WTC11 (cell line): ENCODE results near the gene GADD45GIP1. TPM values are rescaled to one million over a fixed set of nuclear protein-coding genes. Genes with fewer than 3 reads are reported as not detected.
"Not testable (repeated sequence)": the region's sequence is repeated elsewhere in the genome, so short reads cannot be mapped to it uniquely, and the experiment has no call there.

Experiments
- ATAC-seq: fragments of 200-7000 bp; cut with Tn5 transposase; 2 replicates; pipeline ENCODE4 v1.10.0; 2021; ENCODE audit warnings: mild to moderate bottlenecking, moderate library complexity
- CTCF ChIA-PET: fragments of 300-600 bp; sonication (Branson Sonifier 250); formaldehyde crosslinking; loops from one replicate; lab custom pipeline; 2021; ENCODE audit warnings: antibody characterized with exemption; lab: Charles Lee
- POLR2A ChIA-PET: fragments of 350-600 bp; sonication (Branson Sonifier 250); formaldehyde crosslinking; loops from one replicate; lab custom pipeline; 2021; ENCODE audit warnings: antibody characterized with exemption; lab: Charles Lee
- DNase-seq: peaks from one replicate; pipeline ENCODE4 v3.0.0; 2021; ENCODE audit warnings: low spot score
- H3K27ac Mint-ChIP-seq: 2 replicates; pipeline ENCODE4 v1.8.0; 2021; ENCODE audit warnings: mixed read lengths
- H3K27me3 Mint-ChIP-seq: 2 replicates; pipeline ENCODE4 v1.8.0; 2021; ENCODE audit warnings: low read depth, mild to moderate bottlenecking, moderate library complexity, mixed read lengths
- H3K36me3 Mint-ChIP-seq: 2 replicates; pipeline ENCODE4 v1.8.0; 2021; ENCODE audit warnings: mixed read lengths
- H3K4me1 Mint-ChIP-seq: 2 replicates; pipeline ENCODE4 v1.8.0; 2022; ENCODE audit warnings: mixed read lengths
- H3K4me3 Mint-ChIP-seq: 2 replicates; pipeline ENCODE4 v1.8.0; 2021; ENCODE audit warnings: mild to moderate bottlenecking, moderate library complexity, mixed read lengths
- H3K9me3 Mint-ChIP-seq: 2 replicates; pipeline ENCODE4 v1.8.0; 2021; ENCODE audit warnings: mixed read lengths
- ATF2 ChIP-seq: sonication (generic); formaldehyde crosslinking; IDR thresholded peaks from 2 replicates; pipeline ENCODE4 v1.8.1; 2022; ENCODE audit warnings: low read depth, missing genetic modification reagents, borderline replicate concordance
- ATF3 ChIP-seq: sonication (generic); formaldehyde crosslinking; conservative IDR thresholded peaks from 2 replicates; pipeline ENCODE4 v1.8.1; 2022; ENCODE audit warnings: mild to moderate bottlenecking, missing genetic modification reagents
- CBFB ChIP-seq: sonication (generic); formaldehyde crosslinking; IDR thresholded peaks from 2 replicates; pipeline ENCODE4 v1.8.1; 2022; ENCODE audit warnings: mild to moderate bottlenecking, low read depth, missing genetic modification reagents
- ELF4 ChIP-seq: sonication (generic); formaldehyde crosslinking; IDR thresholded peaks from 2 replicates; pipeline ENCODE4 v1.8.1; 2022; ENCODE audit warnings: low read depth, mild to moderate bottlenecking, moderate library complexity, missing genetic modification reagents
- FOXJ3 ChIP-seq: sonication (generic); formaldehyde crosslinking; IDR thresholded peaks from 2 replicates; pipeline ENCODE4 v1.9.0; 2021; ENCODE audit warnings: missing genetic modification reagents, mild to moderate bottlenecking, borderline replicate concordance
- FOXK1 ChIP-seq: sonication (generic); formaldehyde crosslinking; IDR thresholded peaks from 2 replicates; pipeline ENCODE4 v1.8.0; 2022; ENCODE audit warnings: mild to moderate bottlenecking, moderate library complexity, missing genetic modification reagents
- FOXP4 ChIP-seq: sonication (generic); formaldehyde crosslinking; IDR thresholded peaks from 2 replicates; pipeline ENCODE4 v1.8.0; 2022; ENCODE audit warnings: mild to moderate bottlenecking, missing genetic modification reagents
- GRHL2 ChIP-seq: fragments of 250-450 bp; sonication (Bioruptor Pico); IDR thresholded peaks from 2 replicates; pipeline ENCODE4 v1.8.0; 2022; ENCODE audit warnings: mild to moderate bottlenecking, moderate library complexity; ENCODE audit not compliant: insufficient replicate concordance, severe bottlenecking
- SMAD4 ChIP-seq: sonication (generic); formaldehyde crosslinking; IDR thresholded peaks from 2 replicates; pipeline ENCODE4 v1.8.0; 2022; ENCODE audit warnings: mild to moderate bottlenecking, missing genetic modification reagents
- USF1 ChIP-seq: sonication (generic); formaldehyde crosslinking; IDR thresholded peaks from 2 replicates; pipeline ENCODE4 v1.8.0; 2022; ENCODE audit warnings: mild to moderate bottlenecking, missing genetic modification reagents
- ZMAT4 ChIP-seq: fragments of 250-450 bp; sonication (Bioruptor Pico); IDR thresholded peaks from 2 replicates; pipeline ENCODE4 v1.9.0; 2021; ENCODE audit warnings: mild to moderate bottlenecking
- ZNF121 ChIP-seq: sonication (generic); formaldehyde crosslinking; IDR thresholded peaks from 2 replicates; pipeline ENCODE4 v1.8.0; 2023; ENCODE audit warnings: missing genetic modification reagents
- total RNA-seq: library from RNA; stranded (reverse); gene quantifications from 3 replicates; pipeline ENCODE4 v1.2.3, GENCODE V29; 2021

GADD45GIP1 gene
- total RNA-seq, 1 experiment from 2014 or later: 54.4 TPM

- CTCF ChIA-PET: interaction anchor here (0.6 to 5.4 kb wide), 2 partner anchors 13 to 272 kb away, joined by 3 to 57 read pairs; no protein-coding TSS in a partner anchor
- not testable (repeated sequence) for H3K27me3 Mint-ChIP-seq
- peak overlapping the region; percentile 57 for H3K27ac Mint-ChIP-seq
- TF ChIP-seq ZNF121 (CRISPR knock-in tag): peak; percentile 86; the same call in 1 of the 2 replicates
- TF ChIP-seq, all 79 proteins: peak for 1; not testable (repeated sequence) for 78
- H3K4me3 Mint-ChIP-seq, H3K9me3 Mint-ChIP-seq, ATAC-seq, DNase-seq, POLR2A ChIA-PET: not testable (repeated sequence)
- H3K4me1 Mint-ChIP-seq: peaks cover 31% of the 10 kb centered on the region
- H3K36me3 Mint-ChIP-seq: peaks cover 51% of the 10 kb centered on the region
Observed at GRCh38 chr19:12952050-12952449, 5.0 kb downstream of the GADD45GIP1 start.

GRCh38 chr19:12949363-12950283 is 7.4 kb downstream of the GADD45GIP1 start:
- Mint-ChIP-seq H3K27me3 (no peaks in the 10 kb centered on the region), H3K4me3 (no peak overlapping the region)
- CTCF ChIA-PET: interaction anchor here (1.8 kb wide), 1 partner anchor 16 kb away, joined by 7 read pairs; no protein-coding TSS in a partner anchor

More at GRCh38 chr19:12949363-12950283, 7.4 kb downstream of the GADD45GIP1 start:
- DNase-seq (no peak), ATAC-seq (no peak)
- POLR2A ChIA-PET: interaction anchor here (0.6 to 1.2 kb wide), 2 partner anchors 12 to 332 kb away, joined by 3 to 4 read pairs; partner anchors contain the start of gene CALR
- H3K9me3 Mint-ChIP-seq: no peaks in the 10 kb centered on the region
- peaks cover 58% of the 10 kb centered on the region for H3K36me3 Mint-ChIP-seq
- TF ChIP-seq ATF3 (no peak), FOXP4 (CRISPR knock-in tag) (no peak), ZNF121 (CRISPR knock-in tag) (no peak), ELF4 (CRISPR knock-in tag) (no peak), CBFB (no peak), ZMAT4 (CRISPR knock-in tag) (no peak), ATF2 (no peak), GRHL2 (CRISPR knock-in tag) (no peak), USF1 (no peak), SMAD4 (CRISPR knock-in tag) (no peak), FOXJ3 (CRISPR knock-in tag) (no peak), FOXK1 (CRISPR knock-in tag) (no peak)
- H3K27ac Mint-ChIP-seq: peak overlapping the region; percentile 65; the same call in 1 of the 2 replicates
- H3K4me1 Mint-ChIP-seq: peaks cover 21% of the 10 kb centered on the region
